PC-3 (cell line): ENCODE results near the gene TMEM62.

Source experiments
- CTCF ChIP-seq: fragments of 300-600 bp; sonication (generic); conservative IDR thresholded peaks from 2 replicates; pipeline ENCODE4 v1.5.1; 2017; ENCODE audit warnings: antibody characterized with exemption, low read depth, mild to moderate bottlenecking, low read length
- EZH2phosphoT487 ChIP-seq: fragments of 300-600 bp; sonication (generic); IDR thresholded peaks from 2 replicates; pipeline ENCODE4 v1.6.1; 2018; ENCODE audit warnings: mild to moderate bottlenecking, antibody characterized with exemption, low read length, borderline replicate concordance

DNA sequence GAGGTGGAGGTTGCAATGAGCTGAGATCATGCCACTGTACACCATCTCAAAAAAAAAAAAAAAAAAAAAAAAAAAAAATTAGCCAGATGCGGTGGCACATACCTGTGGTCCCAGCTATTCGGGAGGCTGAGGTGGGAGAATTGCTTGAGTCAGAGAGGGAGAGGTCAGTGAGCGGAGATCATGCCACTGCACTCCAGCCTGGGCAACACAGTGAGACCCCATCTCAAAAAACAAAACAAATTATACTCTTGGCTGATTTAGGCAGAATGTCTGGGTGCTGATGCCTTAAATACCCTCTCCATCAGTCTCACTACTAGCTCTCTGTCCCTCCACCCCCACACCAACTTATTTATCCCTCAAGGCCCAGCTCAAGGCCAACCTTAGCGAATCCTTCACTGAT, 41.5 kb upstream of the TMEM62 start:
- TF ChIP-seq EZH2phosphoT487 (no peak), CTCF (no peak)
